IMR-90 (cell line): ENCODE measurements around the gene MTPN. TPM values are rescaled to one million over a fixed set of nuclear protein-coding genes. Genes with fewer than 3 reads are reported as not detected.

ENCODE experiments used
- ATAC-seq: fragments of 200-7000 bp; cut with Tn5 transposase; 2 replicates; pipeline ENCODE4 v1.9.1; 2020; ENCODE audit warnings: low read depth, mild to moderate bottlenecking, moderate library complexity
- BruUV-seq: library from RNA; stranded (reverse); fragments of 400-500 nt; replicated peaks from 2 replicates; lab custom pipeline; 2021; lab: Mats Ljungman, UMichigan
- CTCF ChIA-PET: fragments of 300-600 bp; formaldehyde crosslinking; extraction: SDS; loops from one replicate; lab custom pipeline; 2021; ENCODE audit warnings: antibody characterized with exemption; lab: Yijun Ruan, JAX
- POLR2A ChIA-PET: fragments of 300-600 bp; sonication (Branson Sonifier 250); formaldehyde crosslinking; loops from one replicate; lab custom pipeline; 2022; ENCODE audit warnings: antibody characterized with exemption; ENCODE audit not compliant: unreplicated experiment; lab: Charles Lee
- DNase-seq: peaks from one replicate; pipeline ENCODE4 v3.0.0; 2013
- H2AFZ ChIP-seq: replicated peaks from 2 replicates; pipeline ENCODE3; 2013; ENCODE audit warnings: low read length, mild to moderate bottlenecking; ENCODE audit not compliant: poor library complexity
- H2AK5ac ChIP-seq: 2 replicates; pipeline ENCODE4 v1.6.1; 2013; ENCODE audit warnings: low read depth, low read length, inconsistent platforms
- H2AK9ac ChIP-seq: replicated peaks from 2 replicates; pipeline ENCODE3; 2013; ENCODE audit warnings: mild to moderate bottlenecking, low read depth, low read length, moderate library complexity; ENCODE audit not compliant: poor library complexity
- H2BK120ac ChIP-seq: 2 replicates; pipeline ENCODE4 v1.6.1; 2013; ENCODE audit warnings: low read depth, low read length, inconsistent platforms
- H2BK15ac ChIP-seq: 3 replicates; pipeline ENCODE4 v1.6.1; 2013; ENCODE audit warnings: low read depth, low read length, inconsistent platforms
- H2BK20ac ChIP-seq: 2 replicates; pipeline ENCODE4 v1.6.1; 2013; ENCODE audit warnings: low read depth, mild to moderate bottlenecking, inconsistent platforms, low read length, moderate library complexity
- H2BK5ac ChIP-seq: 2 replicates; pipeline ENCODE4 v1.6.1; 2013; ENCODE audit warnings: mild to moderate bottlenecking, low read depth, low read length, inconsistent platforms; ENCODE audit not compliant: poor library complexity, severe bottlenecking
- H3K14ac ChIP-seq: replicated peaks from 2 replicates; pipeline ENCODE4 v1.6.1; 2013; ENCODE audit warnings: low read depth, low read length, inconsistent platforms
- H3K18ac ChIP-seq: 2 replicates; pipeline ENCODE4 v1.6.1; 2013; ENCODE audit warnings: low read depth, low read length, control low read depth
- H3K23ac ChIP-seq: 2 replicates; pipeline ENCODE4 v1.6.1; 2013; ENCODE audit warnings: low read depth, low read length, inconsistent platforms
- H3K27ac ChIP-seq: 2 replicates; pipeline ENCODE4 v1.5.1; 2013; ENCODE audit warnings: mild to moderate bottlenecking, control low read depth, low read length; ENCODE audit not compliant: insufficient read depth
- H3K27me3 ChIP-seq: 2 replicates; pipeline ENCODE4 v1.6.1; 2013; ENCODE audit warnings: low read length; ENCODE audit not compliant: control insufficient read depth, insufficient read depth
- H3K36me3 ChIP-seq: 2 replicates; pipeline ENCODE4 v1.6.1; 2013; ENCODE audit warnings: low read length, mixed read lengths; ENCODE audit not compliant: control insufficient read depth, insufficient read depth
- H3K4ac ChIP-seq: 2 replicates; pipeline ENCODE4 v1.6.1; 2013; ENCODE audit warnings: low read depth, low read length, inconsistent platforms
- H3K4me1 ChIP-seq: 2 replicates; pipeline ENCODE4 v1.6.1; 2013; ENCODE audit warnings: low read length, mixed read lengths; ENCODE audit not compliant: control insufficient read depth, insufficient read depth
- H3K4me2 ChIP-seq: 2 replicates; pipeline ENCODE4 v1.6.1; 2013; ENCODE audit warnings: low read depth, mild to moderate bottlenecking, control low read depth, low read length, moderate library complexity
- H3K4me3 ChIP-seq: 2 replicates; pipeline ENCODE4 v1.5.1; 2013; ENCODE audit warnings: low read depth, mild to moderate bottlenecking, control low read depth, low read length, moderate library complexity; ENCODE audit not compliant: insufficient read depth
- H3K56ac ChIP-seq: 2 replicates; pipeline ENCODE4 v1.6.1; 2013; ENCODE audit warnings: low read length, inconsistent platforms; ENCODE audit not compliant: insufficient read depth; ENCODE audit errors: extremely low read depth
- H3K79me1 ChIP-seq, 2 experiments: 2 replicates each; pipeline ENCODE4 v1.6.1; 2013; ENCODE audit warnings: low read length in 2 of 2, inconsistent platforms in 1 of 2, low read depth in 1 of 2
- H3K9ac ChIP-seq: 2 replicates; pipeline ENCODE4 v1.6.1; 2013; ENCODE audit warnings: low read depth, low read length, control low read depth
- H3K9me1 ChIP-seq: 2 replicates; pipeline ENCODE4 v1.6.1; 2013; ENCODE audit warnings: low read length, inconsistent platforms; ENCODE audit not compliant: insufficient read depth
- H3K9me3 ChIP-seq: 2 replicates; pipeline ENCODE4 v1.6.1; 2013; ENCODE audit warnings: low read length; ENCODE audit not compliant: control insufficient read depth, insufficient read depth
- H4K20me1 ChIP-seq: 2 replicates; pipeline ENCODE4 v1.6.1; 2013; ENCODE audit warnings: low read length, inconsistent platforms; ENCODE audit not compliant: insufficient read depth
- H4K5ac ChIP-seq: 2 replicates; pipeline ENCODE4 v1.6.1; 2013; ENCODE audit warnings: mild to moderate bottlenecking, low read depth, low read length, control low read depth
- H4K8ac ChIP-seq, 2 experiments: 2 replicates each; pipeline ENCODE4 v1.6.1; 2013; ENCODE audit warnings: low read depth in 2 of 2, low read length in 2 of 2, control low read depth in 1 of 2, inconsistent platforms in 1 of 2
- H4K91ac ChIP-seq: 2 replicates; pipeline ENCODE4 v1.6.1; 2013; ENCODE audit warnings: low read depth, low read length, inconsistent platforms; ENCODE audit not compliant: insufficient read depth
- CTCF ChIP-seq: conservative IDR thresholded peaks from 2 replicates; pipeline ENCODE4 v1.5.1; 2012; ENCODE audit warnings: mild to moderate bottlenecking, low read depth, low read length, improper control_type of control experiment
- POLR2A ChIP-seq: IDR thresholded peaks from 2 replicates; pipeline ENCODE4 v1.6.1; 2012; ENCODE audit warnings: mild to moderate bottlenecking, low read depth, low read length
- RCOR1 ChIP-seq: IDR thresholded peaks from 2 replicates; pipeline ENCODE4 v1.6.1; 2012; ENCODE audit warnings: mild to moderate bottlenecking, low read length, improper control_type of control experiment; ENCODE audit not compliant: insufficient replicate concordance
- WGBS, 2 experiments: methylation state at CpG; one replicate each; pipeline versions ENCODE4 v1.1.5 to v1.1.7; 2013; ENCODE audit warnings: missing lambda C conversion rate in 2 of 2; ENCODE audit not compliant: insufficient read length in 1 of 2; ENCODE audit errors: extremely low coverage in 2 of 2; 5-methylcytosine and 5-hydroxymethylcytosine counted together
- dilution Hi-C: fragments of 300-500 bp; cut with HindIII; formaldehyde crosslinking; loops from one replicate; pipeline ENCODE4 v1.14.3; 2018; ENCODE audit warnings: low sequenced_read_pairs; ENCODE audit not compliant: unreplicated experiment
- in situ Hi-C: fragments of 300-500 bp; cut with MboI; formaldehyde crosslinking; loops from 3 replicates; pipeline ENCODE4 v1.14.3; 2019; ENCODE audit warnings: low sequenced_read_pairs, inconsistent platforms, mixed read lengths
- intact Hi-C: fragments of 100-400 bp; cut with micrococcal nuclease; formaldehyde crosslinking; loops from 2 replicates; pipeline ENCODE4 v1.10.0; 2022
- polyA plus RNA-seq, 3 experiments: library from polyadenylated mRNA; depleted of rRNA; stranded (reverse); fragments of >200 nt; gene quantifications; 2 replicates each; pipeline ENCODE4 v1.2.3, GENCODE V29; 2012; ENCODE audit warnings: low replicate concordance in 1 of 3
- total RNA-seq: library from RNA; depleted of rRNA; stranded (reverse); fragments of >200 nt; gene quantifications from 2 replicates; pipeline ENCODE4 v1.2.3, GENCODE V29; 2012
- TF ChIP-seq, protein P1 (sequence below): fragments of 150-350 bp; IDR thresholded peaks from 2 replicates; pipeline ENCODE4 v1.6.1; 2016; ENCODE audit warnings: low read depth, mild to moderate bottlenecking, low read length, moderate library complexity, borderline replicate concordance

The MTPN gene
- total and polyA plus RNA-seq, 2 of the 4 experiments (the other 2 are of a cell fraction): 58.8 to 94.4 TPM

GRCh38 chr7:136014659-136015058 lies 37.5 kb upstream of the MTPN start:
- H3K4me2 ChIP-seq: no peak overlapping the region
- no peaks in the 10 kb centered on the region for H3K9me1 ChIP-seq
- ATAC-seq: no peak
- DNase-seq: no peak
- H2BK20ac ChIP-seq: no peak overlapping the region
- no peak overlapping the region for H2AFZ ChIP-seq
- H3K27ac ChIP-seq: no peak overlapping the region
- H4K5ac ChIP-seq: no peak overlapping the region
- no peak overlapping the region for H3K14ac ChIP-seq
- H2BK120ac ChIP-seq: no peak overlapping the region
- no peak overlapping the region for H3K4ac ChIP-seq
- TF ChIP-seq POLR2A (no peak), RCOR1 (no peak), CTCF (no peak)
- TF ChIP-seq, protein P1, sequence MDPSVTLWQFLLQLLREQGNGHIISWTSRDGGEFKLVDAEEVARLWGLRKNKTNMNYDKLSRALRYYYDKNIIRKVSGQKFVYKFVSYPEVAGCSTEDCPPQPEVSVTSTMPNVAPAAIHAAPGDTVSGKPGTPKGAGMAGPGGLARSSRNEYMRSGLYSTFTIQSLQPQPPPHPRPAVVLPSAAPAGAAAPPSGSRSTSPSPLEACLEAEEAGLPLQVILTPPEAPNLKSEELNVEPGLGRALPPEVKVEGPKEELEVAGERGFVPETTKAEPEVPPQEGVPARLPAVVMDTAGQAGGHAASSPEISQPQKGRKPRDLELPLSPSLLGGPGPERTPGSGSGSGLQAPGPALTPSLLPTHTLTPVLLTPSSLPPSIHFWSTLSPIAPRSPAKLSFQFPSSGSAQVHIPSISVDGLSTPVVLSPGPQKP: no peak
- no peak overlapping the region for H4K91ac ChIP-seq
- H3K36me3 ChIP-seq: no peaks in the 10 kb centered on the region
- no peaks in the 10 kb centered on the region for H3K9me3 ChIP-seq
- no peak overlapping the region for H3K18ac ChIP-seq
- no peak overlapping the region for H3K23ac ChIP-seq
- H3K9ac ChIP-seq: no peak overlapping the region
- H3K27me3 ChIP-seq: peaks cover 2% of the 10 kb centered on the region
- H3K79me1 ChIP-seq: no peaks in the 10 kb centered on the region
- no peak overlapping the region for H2AK5ac ChIP-seq
- ChIA-PET POLR2A (no interaction called here), CTCF (no interaction called here)
- no peak overlapping the region for H2BK15ac ChIP-seq
- BruUV-seq: no TSS peak
- H4K20me1 ChIP-seq: no peaks in the 10 kb centered on the region
- no peaks in the 10 kb centered on the region for H3K4me1 ChIP-seq
- no peak overlapping the region for H2AK9ac ChIP-seq
- H2BK5ac ChIP-seq: no peak overlapping the region
- WGBS, 2 experiments: no CpG with 5 or more reads among the region's 3 CpGs
- dilution Hi-C loops: no loop called here
- no peak overlapping the region for H3K56ac ChIP-seq
- in situ Hi-C loops: loop anchor here (25.0 kb wide), 1 partner anchor 752 kb away; no protein-coding TSS in a partner anchor
- H4K8ac ChIP-seq: no peak overlapping the region
- intact Hi-C loops: no loop called here
- no peak overlapping the region for H3K4me3 ChIP-seq
